ENCODE data around the gene KCNIP2.

KCNIP2 gene

GRCh38 chr10:101782811-101783735 lies 60.5 kb downstream of the KCNIP2 start, which contains the start of gene NPM3:
Gene NPM3, minus strand, starts transcription at chr10:101783446. Its CDS starts 56 bp downstream, at chr10:101783390.
- peak; percentile 97 for DNase-seq (ENCODE audit: low spot score)

- no peak for DNase-seq (ENCODE audit: low spot score)
Observed at GRCh38 chr10:101781984-101782810, 61.4 kb downstream of the KCNIP2 start.

- no peak for DNase-seq (ENCODE audit: low spot score)
Observed at GRCh38 chr10:101781655-101781983, 62.0 kb downstream of the KCNIP2 start.

GRCh38 chr10:101780818-101781654 lies 62.6 kb downstream of the KCNIP2 start:
- DNase-seq (ENCODE audit: low spot score): peak; percentile 85

GRCh38 chr10:101780187-101780817 lies 63.3 kb downstream of the KCNIP2 start:
- peak; percentile 8 for DNase-seq (ENCODE audit: low spot score)

GRCh38 chr10:101779544-101780186 lies 63.9 kb downstream of the KCNIP2 start:
- peak; percentile 80 for DNase-seq (ENCODE audit: low spot score)

GRCh38 chr10:101778781-101779543 lies 64.6 kb downstream of the KCNIP2 start:
- DNase-seq (ENCODE audit: low spot score): peak; percentile 81

GRCh38 chr10:101778151-101778780 lies 65.3 kb downstream of the KCNIP2 start:
- peak; percentile 11 for DNase-seq (ENCODE audit: low spot score)

GRCh38 chr10:101777619-101778145 lies 65.9 kb downstream of the KCNIP2 start:
- DNase-seq (ENCODE audit: low spot score): no peak

- DNase-seq (ENCODE audit: low spot score): peak; percentile 35
Observed at GRCh38 chr10:101776161-101776817, 67.3 kb downstream of the KCNIP2 start.

All from iPS-NIHi11 (cell line).